NCI-H510A treated with DMSO at 0.1 percent for 48 hours (cell line): Measurements from ENCODE around the gene STX17.

Experiments used
- DNase-seq: peaks from one replicate; lab custom pipeline; 2025; lab: John Stamatoyannopoulos, UW

Gene STX17

GRCh38 chr9:99907208-99907532 is 716 bp downstream of the STX17 start:
- DNase-seq, result no peak

DNA sequence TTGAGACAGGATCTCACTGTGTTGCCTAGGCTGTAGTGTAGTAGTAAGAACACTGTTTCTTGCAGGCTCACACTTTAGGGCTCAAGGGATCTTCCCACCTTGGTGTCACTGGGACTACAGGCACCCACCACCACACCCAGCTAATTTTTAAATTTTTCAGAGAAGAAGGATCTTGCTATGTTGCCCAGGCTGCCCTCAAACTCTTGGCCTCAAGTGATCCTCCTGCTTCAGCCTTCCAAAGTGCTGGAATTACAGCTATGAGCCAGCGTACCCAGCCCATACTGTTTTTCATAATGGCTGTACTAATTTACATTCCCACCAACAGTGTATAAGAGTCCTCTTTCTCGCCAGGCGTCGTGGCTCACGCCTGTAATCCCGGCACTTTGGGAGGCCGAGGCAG is 5.1 kb downstream of the STX17 start:
- DNase-seq, result no peak

- DNase-seq, result no peak
Observed at GRCh38 chr9:99916650-99917049, 10.2 kb downstream of the STX17 start.

DNA sequence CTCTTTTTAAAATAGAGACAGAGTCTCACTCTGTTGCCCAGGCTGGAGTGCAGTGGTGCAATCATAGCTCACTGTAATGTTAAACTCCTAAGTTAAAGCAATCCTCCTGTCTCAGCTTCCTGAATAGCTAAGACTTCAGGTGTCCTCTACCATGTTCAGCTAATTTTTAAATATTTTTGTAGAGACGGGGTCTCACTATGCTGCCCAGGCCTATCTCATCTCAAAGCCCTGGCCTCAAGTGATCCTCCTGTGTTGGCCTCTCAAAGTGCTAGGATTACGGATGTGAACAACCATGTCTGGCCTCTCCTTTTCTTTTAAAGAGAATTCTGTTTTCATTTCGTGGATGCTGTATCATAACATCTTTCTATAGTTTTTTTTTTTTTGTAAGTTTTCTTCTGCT is 11.7 kb downstream of the STX17 start:
- DNase-seq, result no peak

DNA sequence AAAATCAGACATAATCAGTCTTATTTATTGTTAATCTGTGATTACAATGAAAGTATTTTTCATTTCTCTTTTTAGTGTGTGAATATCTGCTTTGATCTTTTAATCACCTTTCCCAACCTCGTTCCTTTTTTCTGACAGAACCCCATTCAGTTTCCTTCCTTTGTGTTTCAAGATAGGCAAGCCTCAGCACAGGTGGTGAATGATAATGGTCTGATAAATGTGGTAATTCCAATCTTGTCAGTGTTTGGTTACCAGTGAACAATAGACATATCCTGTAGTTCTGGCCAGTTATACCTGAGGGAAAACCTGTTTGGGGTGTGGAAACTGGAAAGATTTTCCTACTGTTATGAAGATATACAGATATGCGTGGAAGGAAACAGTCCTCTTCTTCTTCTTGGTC is 13.5 kb downstream of the STX17 start:
- DNase-seq, result no peak

DNA sequence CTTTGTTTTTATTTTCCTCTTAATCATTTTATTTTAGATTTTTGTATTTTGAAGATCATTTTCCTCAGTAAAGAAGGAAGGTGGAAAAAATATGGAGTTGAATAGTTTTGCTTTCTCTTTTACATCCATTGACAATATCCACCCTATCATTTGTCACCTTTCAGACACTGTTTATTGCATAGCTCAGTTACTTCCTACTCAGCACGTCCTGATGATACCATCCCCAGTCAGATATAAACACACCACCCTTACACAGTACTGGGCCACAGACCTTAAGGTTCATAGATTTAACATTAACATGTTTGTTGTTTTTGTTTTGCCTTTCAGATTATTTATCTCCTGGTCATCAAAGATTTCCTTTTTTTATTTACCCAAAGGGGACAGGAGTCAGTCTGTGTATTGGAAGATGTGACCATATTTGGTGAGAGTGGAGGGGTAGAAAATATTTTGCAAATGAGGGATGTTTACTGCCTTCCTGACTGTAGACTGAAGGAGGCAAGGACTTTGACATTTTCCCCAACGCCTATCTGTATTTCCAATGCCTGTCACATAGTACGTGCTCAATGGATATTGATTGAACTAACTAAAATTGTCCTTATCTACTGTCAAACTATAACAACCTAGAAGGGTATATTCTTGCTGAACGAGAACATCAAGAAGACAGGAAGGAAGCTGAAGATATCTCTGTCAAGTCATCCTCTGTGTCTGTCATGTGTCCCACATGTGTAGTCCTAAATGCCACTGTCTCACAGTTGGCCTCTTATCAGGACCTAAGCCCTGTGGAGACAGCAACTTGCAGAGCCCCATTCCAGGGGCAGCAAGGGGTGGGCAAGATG is 15.6 kb downstream of the STX17 start:
- DNase-seq, result no peak

DNA sequence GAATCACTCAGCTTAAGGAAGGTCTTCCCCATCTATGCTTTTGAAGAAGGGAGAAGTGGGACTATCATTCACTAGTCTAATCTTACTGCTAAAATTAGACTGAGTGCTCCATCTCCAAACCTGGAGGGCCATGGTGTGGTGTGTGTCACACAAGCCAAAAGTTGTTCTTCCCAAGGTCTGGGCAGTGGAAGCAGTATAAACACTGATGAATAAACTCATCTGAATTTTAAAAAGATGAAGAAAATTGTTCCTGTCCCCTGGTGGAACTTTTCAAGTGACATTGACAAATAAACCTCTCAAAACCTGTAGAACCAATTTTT is 16.2 kb downstream of the STX17 start:
- DNase-seq, result no peak

GRCh38 chr9:99925541-99925940 is 19.1 kb downstream of the STX17 start:
- no peak for DNase-seq

DNA sequence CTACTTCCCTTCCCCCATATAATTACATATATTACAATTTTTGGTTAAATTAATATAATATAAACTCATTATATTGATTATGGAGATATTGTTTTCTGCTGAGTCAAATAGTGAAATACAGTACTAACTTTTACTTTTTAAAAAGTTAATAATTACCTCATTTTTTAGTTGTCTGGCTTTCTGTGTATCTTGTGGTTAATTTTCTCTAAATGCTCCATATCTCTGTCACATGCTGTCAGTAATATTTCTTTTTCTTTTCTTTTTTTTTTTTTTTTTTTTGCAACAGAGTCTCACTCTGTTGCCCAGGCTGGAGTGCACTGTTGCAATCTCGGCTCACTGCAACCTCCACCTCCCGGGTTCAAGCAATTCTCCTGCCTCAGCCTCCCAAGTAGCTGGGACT is 23.2 kb downstream of the STX17 start:
- DNase-seq, result no peak

GRCh38 chr9:99931155-99931840 is 24.8 kb downstream of the STX17 start:
- no peak for DNase-seq

DNA sequence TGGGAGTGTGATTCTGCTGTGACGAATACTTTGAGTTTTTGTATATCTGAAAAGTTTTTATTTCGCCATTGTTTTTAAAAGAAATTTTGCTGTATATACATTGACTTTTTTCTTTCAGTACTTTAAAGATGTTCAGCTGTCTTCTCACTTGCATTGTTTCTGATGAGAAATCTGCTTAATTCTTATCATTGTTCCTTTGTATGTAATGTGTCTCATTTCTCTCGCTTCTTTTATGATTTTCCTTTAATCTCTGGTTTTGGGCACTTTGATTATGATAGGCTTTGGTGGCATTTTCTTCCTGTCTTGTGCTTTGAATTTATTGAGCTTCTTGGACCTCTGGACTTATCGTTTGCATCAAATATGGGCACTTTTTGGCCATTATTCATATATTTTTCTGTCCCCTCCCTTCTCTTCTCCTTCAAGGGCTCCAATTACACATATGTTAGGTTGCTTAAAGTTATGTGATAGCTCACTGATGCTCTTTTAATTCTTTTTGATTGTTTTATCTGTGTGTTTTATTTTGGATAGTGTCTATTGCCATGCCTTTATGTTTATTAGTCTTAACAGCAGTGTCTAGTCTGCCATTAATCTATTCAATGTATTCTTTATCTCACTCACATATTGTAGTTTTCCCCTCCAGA is 30.6 kb downstream of the STX17 start:
- no peak for DNase-seq

DNA sequence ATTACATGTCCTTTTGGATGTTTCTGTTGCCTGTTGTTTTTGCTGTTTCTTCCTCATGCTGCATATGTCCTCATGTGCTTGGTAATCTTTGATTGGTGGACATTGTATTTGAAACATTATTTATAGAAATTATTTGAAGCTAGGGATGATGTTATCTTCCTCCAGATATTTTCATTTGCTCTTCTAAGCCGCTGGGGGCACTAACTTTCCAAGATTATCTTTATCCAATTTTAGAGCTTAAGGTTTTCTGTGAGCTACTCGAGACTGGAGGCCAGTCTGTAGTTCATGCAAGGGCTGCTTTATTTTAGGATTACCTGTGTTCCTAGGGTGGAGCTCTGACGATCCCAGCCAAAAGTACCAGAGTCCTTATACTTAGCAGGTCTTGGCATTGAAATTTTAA is 40.9 kb downstream of the STX17 start:
- DNase-seq, result no peak

DNA sequence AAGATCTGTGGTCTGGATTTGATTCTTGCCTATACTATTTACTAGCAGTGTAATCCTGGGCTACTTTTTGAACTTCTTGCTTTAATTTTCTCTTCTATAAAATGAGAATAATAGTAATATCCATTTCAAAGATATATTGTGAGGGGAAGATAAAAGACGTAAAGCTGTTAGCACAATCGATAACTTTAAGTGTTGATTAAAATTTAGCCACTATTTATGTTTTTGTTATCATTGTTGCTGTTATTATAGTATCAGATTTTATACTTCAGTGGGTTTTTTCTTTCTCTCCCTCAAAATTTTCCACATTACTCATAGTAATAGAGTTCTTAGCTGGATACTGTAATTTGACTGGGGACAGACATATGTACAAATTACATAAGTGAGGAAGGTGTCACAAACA is 42.0 kb downstream of the STX17 start:
- no peak for DNase-seq

GRCh38 chr9:99948896-99949295 is 42.4 kb downstream of the STX17 start:
- no peak for DNase-seq

- no peak for DNase-seq
Observed at GRCh38 chr9:99953861-99954507, 47.5 kb downstream of the STX17 start.

- no peak for DNase-seq
Observed at GRCh38 chr9:99954819-99955218, 48.4 kb downstream of the STX17 start.

DNA sequence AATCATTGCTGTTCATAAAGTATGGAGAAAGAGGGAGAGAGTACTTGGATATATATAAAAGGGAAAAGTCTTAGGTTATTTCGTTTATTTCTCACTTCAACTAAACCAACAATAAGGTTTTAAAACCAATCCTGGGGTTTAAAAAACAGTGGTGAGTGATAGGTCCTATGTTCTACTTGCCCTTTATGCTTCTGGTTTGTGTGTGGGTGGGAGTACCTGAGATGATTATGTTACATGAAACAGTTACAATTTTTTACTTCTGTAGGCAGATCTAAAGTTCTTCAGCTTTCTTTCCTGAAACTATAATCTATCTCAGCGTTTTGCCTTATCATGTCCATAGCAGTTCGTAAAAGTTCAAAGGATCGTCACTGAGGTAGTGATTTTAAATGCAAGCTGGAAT is 49.2 kb downstream of the STX17 start:
- DNase-seq, result no peak

GRCh38 chr9:99962680-99963261 is 56.3 kb downstream of the STX17 start:
- no peak for DNase-seq

GRCh38 chr9:99964336-99964735 is 57.9 kb downstream of the STX17 start:
- DNase-seq, result no peak

DNA sequence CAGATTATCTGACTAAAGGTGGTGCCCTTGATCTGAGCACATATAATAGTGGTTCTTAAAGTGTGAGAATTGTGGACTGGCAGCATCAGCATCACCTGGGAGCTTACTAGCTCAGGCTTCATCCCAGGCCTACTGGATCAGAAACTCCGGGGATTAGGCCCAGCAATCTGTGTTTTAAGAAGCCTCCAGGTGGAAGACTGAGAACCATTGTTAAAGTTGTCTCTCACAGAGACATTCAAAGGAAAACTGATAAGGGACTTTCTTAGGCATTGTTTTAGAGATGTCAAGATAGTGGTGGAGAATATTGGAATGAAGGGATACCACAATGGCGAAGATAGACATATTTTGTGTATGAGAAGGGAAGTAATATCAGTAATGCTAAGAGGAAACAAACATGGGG is 59.5 kb downstream of the STX17 start:
- no peak for DNase-seq

DNA sequence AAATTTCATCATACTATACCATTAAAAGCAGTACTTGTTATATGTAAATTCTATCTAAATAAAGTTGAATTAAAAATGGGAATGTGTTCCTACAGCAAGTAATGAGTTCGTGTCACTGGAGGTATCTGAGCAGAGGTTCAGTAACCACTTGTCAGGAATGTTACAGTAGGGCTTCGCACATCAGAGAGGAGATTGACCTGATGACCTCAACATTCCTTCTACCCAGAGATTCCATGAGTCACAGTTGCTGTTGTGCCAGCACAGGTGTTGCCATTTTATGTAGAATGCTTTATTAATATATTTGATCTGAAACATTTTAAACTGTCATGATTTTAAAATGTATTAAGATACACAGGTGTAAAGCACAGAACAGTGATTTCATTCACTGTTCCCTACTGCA is 60.3 kb downstream of the STX17 start:
- no peak for DNase-seq

GRCh38 chr9:99967457-99967856 is 61.0 kb downstream of the STX17 start:
- DNase-seq, result no peak

DNA sequence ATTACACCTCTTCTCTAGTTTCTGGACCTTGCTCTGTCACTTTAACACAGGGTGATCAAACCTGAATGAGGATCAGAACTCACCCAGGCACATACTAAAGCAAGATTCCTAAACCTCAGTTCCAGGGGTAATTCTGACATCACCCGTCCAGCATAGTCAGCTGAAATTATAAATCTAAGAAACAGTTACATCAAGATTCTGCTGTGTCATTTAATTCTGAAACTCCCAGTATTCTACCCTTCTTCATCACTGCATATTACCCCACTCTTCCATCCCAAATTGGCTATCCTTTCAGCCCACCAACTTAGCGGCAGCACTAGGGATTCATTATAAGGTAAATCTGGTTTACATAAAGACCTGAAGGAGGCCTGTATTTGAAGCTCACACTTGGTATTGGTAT is 64.0 kb downstream of the STX17 start:
- no peak for DNase-seq
